HG02981 (cell line): Measurements from ENCODE around the gene SLC25A25.

Experiments
- ATAC-seq: cut with Tn5 transposase; IDR thresholded peaks from one replicate; pipeline ENCODE4 v1.9.1; 2021; ENCODE audit warnings: mild to moderate bottlenecking, moderate library complexity; ENCODE audit not compliant: unreplicated experiment

Gene SLC25A25

DNA sequence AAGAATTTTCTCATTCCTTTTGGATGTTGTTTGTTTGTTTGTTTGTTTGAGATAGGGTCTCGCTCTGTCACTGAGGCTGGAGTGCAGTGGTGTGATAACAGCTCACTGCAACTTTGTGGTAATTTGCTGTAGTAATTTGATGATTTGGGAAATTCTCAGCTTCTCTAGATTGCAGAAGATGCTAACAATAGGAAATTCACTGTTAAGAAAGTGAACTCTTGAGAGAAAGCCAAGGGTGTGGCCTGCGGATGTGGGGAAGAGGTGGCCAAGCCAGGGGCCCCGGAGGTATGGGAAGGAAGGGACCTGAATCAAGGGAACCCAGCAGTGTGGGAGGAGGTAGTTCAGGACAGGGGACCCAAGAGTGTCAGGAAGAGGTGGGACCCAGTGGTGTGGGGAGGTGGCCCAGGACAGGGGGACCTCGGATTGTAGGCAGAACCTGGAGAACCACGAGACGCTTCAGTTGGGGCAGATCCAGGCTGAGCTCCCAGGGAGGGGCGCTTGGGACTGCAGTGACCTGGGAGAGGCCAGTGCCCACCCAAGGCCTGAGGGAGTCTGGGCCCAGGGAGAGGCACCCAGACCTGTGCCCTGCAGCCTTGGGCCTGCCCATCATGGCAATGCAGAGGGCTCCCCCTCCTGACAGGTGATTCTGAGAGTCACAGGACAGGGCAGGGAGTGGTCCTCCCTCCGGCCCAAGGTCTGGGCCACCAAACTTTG is 75.7 kb downstream of the SLC25A25 start:
- ATAC-seq: no peak

DNA sequence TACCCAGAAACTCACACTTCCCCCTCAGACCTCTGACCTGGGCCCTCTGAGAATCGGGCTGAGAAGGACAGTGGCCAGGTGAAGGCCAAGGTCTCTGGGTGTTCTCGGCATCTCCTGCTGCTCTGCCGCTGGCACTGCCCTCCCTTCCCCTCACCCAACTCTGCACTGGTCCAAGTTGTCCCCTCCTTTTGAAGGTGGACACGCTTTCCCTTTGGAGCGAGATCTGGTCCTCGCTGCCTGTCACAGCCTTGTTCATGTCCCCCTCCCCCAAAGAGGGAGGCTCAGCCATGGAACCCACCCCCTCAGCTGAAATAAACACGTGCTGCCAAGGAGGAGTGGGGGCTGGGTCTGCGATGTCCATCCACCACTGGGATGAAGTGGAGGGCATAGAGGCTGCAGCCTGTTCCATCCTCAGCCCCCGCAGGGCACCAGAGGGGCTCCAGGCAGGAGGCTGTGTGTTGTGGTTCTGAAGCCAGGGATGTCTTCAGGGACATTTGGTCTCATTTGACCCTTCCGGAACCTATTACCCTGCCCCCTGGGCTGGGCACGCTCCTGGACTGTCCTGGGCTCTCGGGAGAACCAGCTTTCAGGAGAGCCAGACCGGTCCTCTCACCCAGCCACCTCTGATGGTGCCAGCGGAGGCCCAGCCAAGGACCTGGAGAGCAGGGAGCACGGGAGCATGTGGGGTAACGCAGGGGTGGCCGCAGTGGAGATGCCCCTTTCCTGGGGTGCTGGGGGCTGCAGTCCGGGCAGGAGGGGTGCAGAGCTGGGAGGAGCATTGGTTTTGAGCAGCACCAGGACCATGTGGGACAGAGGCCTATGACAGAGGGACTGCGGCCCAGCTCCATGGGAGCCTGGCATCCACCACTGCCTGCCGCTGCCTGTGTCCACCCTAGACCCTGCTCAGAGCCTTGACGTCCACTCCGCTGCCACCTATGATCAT is 76.5 kb downstream of the SLC25A25 start:
- ATAC-seq: no peak

DNA sequence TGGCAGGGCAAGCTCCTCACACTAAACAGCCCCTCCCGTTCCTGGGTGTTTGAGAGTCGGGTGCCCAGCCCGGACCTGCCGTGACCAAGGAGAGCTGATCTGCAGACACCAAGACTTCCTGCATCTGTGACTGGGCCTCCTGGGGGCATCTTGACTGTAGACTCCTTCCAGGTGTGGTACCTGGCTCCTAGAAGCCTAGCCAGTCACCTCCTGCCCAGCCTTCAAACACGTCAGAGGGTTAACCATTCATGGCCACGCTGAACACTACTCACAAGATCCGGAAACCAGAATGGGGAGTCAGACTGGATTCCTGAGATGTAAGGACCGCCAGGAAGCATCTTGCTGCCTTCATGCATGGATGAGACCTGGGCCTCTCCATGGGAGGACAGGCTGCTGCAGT is 77.5 kb downstream of the SLC25A25 start:
- no peak for ATAC-seq

DNA sequence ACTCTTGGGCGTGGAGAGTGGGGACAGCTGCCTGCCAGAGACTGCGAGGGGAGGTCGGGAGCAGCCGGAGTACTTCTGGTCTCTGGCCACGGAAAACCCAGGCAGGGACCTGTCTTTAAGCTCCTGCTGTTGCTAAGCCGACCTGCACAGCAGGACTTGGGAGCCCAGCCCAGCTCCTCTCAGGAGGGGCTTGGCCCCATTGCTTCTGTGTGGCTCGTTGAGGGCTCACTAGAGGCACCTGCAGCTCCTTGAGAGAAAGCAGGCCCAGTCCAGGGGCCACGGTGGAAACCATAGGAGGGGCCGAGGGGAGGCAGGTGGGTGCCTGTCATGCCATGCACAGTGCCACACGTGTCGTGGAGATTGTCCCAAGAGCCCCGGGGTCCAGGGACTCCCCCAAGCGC is 77.9 kb downstream of the SLC25A25 start:
- ATAC-seq: no peak

DNA sequence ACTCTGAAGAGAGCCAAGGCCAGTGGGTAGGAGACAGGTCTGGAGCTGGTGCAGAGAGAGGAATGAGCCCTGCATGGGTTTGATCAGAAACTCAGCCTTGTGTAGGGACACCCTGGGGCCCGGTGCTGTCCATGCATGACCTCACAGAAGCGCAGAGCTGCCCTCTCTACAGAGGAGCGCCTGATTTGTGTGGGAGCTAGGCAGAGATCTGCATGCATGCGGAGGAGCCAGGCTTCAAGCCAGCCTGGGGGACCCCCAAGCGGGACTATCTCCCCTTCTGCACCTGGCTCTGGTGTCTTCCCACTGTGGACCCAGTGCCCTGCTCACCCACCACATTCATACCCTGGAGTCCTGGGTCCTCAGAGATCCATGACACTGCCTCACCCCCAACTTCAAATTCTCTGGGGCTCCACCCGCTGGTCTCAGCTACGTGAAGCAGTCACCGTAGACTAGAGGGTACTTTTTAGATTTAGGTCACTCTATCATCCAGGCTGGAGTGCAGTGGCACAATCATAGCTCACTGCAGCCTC is 78.6 kb downstream of the SLC25A25 start:
- ATAC-seq: no peak

DNA sequence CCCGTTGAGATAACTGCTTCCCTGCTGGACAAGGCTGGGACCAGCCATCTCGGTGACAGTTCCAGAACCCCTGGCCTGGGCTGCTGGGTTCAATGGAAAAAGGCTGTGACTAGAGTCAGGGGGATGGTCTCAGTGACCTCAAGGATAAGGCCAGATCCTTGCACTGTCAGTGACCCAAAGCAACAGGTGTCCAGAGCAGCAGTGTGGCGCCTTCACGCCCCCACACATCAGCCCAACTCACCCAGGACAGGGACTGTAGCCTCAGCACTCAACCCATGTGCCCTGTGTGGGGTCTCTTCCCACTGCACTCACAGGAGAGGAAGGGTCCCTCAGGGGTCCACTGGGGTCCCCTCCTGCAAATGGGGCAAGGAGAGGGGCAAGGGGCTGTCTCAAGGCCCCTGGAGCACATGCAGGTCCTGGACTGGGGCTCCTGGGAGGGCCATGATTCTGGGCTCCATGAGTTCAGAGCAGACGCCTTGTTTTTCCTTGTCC is 80.5 kb downstream of the SLC25A25 start:
- ATAC-seq: no peak

DNA sequence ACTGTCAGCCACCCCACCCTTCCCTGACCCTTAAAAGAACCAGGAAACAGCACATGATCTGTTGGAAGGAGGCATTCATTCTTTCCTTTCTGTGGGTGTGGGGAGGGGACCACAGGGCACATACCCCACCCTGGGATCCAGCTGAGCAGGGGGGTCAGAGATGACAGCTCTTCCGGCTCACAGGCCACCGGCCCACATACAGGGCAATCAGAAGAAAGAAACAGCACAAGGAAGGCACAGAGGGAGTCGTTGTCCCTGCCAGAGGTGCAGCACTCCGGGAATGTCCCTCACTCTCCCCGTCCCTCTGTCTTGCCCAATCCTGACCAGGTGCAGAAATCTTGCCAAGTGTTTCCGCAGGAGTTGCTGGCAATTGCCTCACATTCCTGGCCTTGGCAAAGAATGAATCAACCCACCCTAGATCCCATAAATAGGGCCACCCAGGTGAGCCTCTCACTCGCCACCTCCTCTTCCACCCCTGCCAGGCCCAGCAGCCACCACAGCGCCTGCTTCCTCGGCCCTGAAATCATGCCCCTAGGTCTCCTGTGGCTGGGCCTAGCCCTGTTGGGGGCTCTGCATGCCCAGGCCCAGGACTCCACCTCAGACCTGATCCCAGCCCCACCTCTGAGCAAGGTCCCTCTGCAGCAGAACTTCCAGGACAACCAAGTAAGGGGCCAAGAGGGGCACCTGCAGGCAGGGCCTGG is 81.1 kb downstream of the SLC25A25 start, which contains the start of gene LCN2:
Gene LCN2 (plus strand): TSS at position 453 of the 701 bp plus-strand sequence. CDS start 73 bp downstream, at position 526.
- ATAC-seq: no peak

DNA sequence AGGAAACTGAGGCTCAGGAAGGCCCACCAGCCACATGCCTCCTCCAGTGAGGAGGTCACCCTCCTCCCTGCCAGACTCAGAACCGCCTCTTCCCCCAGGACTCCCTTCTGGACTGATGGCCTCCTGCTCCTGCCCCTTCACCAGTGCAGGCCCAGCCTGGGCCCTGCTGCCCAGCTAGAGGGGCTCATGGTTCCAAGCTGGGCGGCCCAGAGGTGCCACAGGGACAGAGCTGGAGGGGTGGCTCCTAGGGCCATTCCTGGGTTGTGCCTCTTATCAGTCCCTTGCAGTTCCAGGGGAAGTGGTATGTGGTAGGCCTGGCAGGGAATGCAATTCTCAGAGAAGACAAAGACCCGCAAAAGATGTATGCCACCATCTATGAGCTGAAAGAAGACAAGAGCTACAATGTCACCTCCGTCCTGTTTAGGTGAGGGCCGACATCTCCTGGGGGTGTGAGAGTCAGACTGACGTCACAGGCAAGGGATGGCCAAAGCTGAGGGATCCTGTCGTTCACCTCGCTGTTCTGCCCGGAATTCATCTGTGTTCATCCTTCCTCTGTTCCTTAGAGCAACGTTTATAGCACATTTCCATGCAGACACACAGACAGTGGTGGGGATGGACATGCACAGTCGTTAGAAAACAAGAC is 82.0 kb downstream of the SLC25A25 start:
- ATAC-seq: no peak

DNA sequence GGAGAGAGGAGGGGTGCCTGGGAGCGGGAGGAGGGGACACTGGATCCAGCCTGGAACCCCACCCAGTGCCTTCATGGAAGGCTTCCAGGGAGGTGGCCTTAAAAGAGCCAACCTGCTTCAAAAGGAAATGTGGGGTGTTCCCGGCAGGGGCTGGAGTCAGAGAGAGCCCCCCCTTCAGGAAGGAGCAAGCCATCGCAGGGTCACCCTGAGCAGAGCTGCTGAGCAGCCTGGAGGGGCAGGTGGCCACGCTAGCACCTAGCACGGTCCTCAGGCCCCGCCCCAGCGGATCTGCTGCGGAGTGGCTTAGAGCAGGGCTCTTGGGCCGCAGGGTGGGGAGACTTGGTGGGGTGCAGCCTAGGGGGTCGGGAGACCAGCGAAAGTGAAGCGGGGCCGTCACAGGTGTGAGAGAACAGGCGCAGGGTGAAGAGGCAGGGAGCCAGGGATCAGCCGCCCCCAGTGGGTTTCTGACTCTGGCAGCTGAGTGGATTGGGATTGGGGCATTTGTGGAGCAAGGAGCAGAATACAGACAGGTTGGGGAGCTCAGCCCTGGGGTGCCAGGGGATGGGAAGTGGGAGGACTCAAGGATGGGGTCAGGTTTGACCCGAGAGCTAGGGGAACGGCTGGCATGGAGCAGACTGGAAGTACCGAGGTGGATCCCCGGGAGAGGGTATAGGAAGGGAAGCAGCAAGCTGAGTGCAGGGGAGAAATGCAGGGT is 82.7 kb downstream of the SLC25A25 start:
- no peak for ATAC-seq

DNA sequence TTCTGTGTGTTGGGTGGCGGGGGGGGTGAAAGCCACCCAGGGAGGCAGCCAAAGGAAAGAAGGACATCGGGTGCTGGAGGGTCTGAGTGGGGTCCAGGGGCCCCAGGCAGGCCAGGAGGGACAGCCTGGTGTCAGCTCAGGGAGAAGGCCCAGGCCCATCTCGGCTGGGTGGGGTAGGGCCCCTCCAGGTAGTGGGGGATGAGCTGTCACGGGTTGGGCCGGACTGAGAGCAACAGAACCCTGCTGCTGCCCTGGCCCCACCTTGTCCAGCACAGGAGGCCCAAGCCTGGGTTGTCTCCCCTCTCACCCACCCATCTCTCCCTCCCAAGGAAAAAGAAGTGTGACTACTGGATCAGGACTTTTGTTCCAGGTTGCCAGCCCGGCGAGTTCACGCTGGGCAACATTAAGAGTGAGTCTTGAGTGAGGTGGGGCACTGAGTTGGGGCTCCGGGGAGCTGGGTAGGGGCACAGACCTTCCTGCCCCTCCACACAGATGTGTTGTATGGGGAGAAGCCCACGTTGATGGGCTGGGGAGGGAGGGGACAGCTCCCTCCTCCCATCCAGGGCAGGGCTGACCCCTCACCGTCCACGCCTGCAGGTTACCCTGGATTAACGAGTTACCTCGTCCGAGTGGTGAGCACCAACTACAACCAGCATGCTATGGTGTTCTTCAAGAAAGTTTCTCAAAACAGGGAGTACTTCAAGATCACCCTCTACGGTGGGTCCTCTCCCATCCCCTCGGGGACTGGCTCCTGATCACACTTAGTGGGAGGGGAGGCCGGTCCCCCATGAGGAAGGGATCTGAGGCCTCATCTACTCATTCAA is 83.5 kb downstream of the SLC25A25 start:
- ATAC-seq: no peak

DNA sequence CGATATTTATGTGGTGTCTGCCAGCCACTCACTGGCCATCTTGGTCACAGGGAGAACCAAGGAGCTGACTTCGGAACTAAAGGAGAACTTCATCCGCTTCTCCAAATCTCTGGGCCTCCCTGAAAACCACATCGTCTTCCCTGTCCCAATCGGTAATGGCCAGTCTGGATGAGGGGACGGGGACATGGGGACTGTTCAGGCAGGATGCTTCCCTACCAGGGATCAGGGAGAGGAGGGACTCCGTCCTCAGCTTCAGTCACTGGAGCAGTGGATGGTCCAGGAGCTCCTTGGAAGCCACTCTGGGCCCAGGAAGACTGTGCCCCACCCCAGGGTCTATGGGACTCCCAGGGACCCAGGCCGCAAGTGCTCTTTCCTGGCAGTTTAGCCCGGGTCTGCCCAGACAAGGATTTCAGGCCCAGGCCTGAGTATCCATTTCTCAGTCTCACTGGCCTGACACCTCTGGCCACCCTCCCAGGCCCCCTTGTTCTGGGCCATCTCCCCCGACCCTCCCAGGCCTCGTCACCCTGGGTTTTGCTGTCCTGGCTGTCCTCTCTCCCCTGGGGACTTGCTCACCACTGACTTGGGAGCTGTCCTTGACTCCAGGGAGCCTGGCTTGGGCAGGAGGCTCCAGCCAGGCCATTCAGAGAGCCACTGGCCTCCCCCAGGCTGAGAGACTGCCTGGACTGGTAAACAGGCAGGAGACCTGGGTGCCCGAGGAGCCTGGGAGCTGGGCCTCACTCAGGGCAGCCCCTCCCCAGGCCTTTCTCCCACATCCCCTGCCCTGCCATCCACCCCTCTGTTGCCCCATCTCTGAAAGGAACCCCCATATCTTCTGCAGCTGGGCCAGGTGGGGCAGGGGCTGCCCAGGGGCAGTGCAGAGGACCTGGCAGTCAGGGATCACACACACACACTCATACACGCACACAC is 84.4 kb downstream of the SLC25A25 start:
- ATAC-seq: no peak

DNA sequence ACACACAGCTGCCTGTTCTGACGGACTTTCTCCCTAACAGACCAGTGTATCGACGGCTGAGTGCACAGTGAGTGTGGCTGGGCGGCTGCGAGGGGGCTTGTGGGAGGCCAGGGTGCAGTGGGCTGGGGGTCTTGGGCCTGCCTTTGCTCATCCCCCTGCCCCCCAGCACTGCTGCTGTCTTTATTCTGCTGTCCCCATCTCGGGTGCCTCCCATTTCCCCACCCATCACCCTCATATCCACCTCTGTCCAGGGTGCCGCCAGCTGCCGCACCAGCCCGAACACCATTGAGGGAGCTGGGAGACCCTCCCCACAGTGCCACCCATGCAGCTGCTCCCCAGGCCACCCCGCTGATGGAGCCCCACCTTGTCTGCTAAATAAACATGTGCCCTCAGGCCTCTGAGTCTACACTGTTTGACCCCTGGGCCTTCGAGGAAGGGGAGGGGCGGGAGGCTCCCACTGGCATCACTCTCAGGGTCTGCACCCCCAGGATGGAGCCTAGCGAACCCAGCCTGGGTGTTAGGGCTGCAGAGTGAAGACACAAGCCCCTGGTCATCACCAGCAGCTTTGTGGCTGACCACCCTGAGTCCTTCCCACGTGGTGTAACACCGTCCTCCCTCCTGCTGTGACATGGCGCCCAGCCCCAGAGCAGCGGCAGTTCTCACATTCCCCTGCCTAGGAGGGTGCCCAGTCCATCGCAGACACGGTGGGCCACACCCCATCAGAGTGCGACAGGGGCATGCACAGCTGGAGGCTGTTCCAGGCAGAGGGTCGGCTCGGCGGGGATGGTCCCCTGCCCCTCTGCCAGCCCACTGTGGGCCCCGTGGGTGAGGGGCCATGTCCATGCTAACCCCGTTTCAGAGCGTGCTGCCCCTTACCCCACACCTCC is 85.3 kb downstream of the SLC25A25 start:
- no peak for ATAC-seq

DNA sequence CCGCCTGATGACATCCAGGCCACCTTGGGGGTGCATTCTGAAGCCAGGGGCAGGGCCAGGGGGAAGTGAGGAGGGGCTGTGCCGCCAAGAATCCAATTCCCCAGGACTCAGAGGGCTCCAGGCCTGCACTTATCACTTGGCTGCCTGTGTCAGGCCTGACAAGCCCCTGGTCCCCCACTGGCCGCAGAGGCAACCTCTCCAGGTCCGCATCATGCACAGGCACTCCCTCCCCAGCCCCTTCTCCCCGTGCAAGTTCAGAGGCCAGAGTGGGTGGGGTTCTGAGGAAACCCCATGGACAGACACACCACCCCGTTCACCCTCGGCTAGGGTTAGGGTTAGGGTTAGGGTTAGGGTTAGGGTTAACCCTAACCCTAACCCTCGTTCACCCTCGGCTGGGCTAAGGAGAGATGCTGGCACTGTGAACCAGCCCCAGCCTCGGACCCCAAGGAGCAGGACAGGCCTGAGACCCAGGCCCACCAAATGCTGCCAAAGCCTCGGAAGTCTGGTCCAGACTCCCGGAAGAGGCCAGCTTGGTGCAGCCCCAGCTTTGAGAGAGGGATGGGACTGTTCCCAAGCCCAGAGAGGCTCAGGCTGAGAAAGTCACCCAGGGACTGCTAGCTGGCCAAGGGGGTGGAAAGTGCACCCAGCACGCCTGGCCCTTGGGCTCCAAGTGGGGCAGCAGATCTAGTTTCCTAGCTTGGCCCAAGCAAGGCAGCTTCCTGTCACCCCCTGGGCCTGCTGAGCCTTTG is 86.1 kb downstream of the SLC25A25 start:
- ATAC-seq: no peak

DNA sequence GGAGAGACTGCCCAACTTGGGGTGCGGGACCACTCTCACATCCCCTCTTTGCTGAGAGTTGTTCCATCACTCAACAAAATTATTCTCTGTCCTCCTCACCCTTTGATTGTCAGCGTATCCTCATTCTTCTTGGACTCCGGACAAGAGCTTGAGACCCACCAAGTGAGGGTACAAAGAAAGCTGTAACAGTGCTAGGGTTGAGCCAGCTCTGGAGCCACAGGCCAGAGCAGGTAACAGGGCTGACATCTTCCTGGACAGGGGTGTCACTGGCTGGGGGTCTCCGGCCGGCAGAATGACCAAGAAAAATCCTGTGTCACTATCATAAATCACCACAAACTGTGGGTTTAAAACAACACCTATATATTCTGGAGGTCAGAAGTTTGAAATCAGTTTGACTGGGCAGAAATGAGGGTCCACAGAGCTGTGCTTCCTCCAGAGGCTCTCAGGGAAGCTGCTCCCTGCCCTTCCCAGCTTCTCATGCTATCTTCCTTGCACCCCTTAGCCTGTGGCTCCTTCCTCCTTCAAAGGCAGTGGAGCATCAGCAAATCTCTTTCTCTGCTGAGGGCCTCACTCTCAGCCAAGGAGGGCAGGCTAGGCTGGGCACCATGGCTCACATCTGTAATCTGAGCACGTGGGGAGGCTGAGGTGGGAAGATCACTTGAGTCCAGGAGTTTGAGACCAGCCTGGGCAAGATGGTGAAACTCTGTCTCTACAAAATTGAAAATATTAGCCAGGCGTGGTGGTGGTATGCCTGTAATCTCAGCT is 87.9 kb downstream of the SLC25A25 start:
- no peak for ATAC-seq
